SJCRH30 (cell line): Measurements from ENCODE around the gene CRABP1. TPM values are rescaled to one million over a fixed set of nuclear protein-coding genes. Genes with fewer than 3 reads are reported as not detected.

Experiments used
- DNase-seq, 2 experiments: peaks; one replicate each; pipeline ENCODE4 v3.0.0-alpha.2; 2015 to 2020
- H3K27ac ChIP-seq: fragments of 250-450 bp; sonication (Bioruptor Pico); 2 replicates; pipeline ENCODE4 v1.5.1; 2020; ENCODE audit warnings: mild to moderate bottlenecking, moderate library complexity
- H3K27me3 ChIP-seq: fragments of 250-450 bp; sonication (Bioruptor Pico); 2 replicates; pipeline ENCODE4 v1.5.1; 2020; ENCODE audit warnings: mild to moderate bottlenecking, moderate library complexity
- H3K36me3 ChIP-seq: fragments of 250-450 bp; sonication (Bioruptor Pico); 2 replicates; pipeline ENCODE4 v1.5.1; 2020; ENCODE audit warnings: mild to moderate bottlenecking, moderate library complexity
- H3K4me1 ChIP-seq: fragments of 250-450 bp; sonication (Bioruptor Pico); 2 replicates; pipeline ENCODE4 v1.5.1; 2020; ENCODE audit warnings: mild to moderate bottlenecking, moderate library complexity
- H3K4me3 ChIP-seq: fragments of 250-450 bp; sonication (Bioruptor Pico); 2 replicates; pipeline ENCODE4 v1.5.1; 2020; ENCODE audit warnings: mild to moderate bottlenecking, moderate library complexity
- H3K9me3 ChIP-seq: fragments of 250-450 bp; sonication (Bioruptor Pico); replicated peaks from 2 replicates; pipeline ENCODE4 v1.5.1; 2020; ENCODE audit warnings: mild to moderate bottlenecking, moderate library complexity
- total RNA-seq: library from RNA; depleted of rRNA; stranded (reverse); fragments of >200 nt; shearing (Covaris generic); gene quantifications from 2 replicates; pipeline ENCODE4 v1.2.3, GENCODE V29; 2014; rRNA removed

Gene CRABP1
- total RNA-seq, 1 experiment from 2014 or later: not detected

- DNase-seq: no peak
- Histone ChIP-seq H3K4me1 (peaks cover 4% of the 10 kb centered on the region; the same call in 1 of the 2 replicates), H3K27ac (no peak overlapping the region), H3K4me3 (no peak overlapping the region), H3K9me3 (no peaks in the 10 kb centered on the region), H3K36me3 (no peaks in the 10 kb centered on the region), H3K27me3 (peaks cover 12% of the 10 kb centered on the region; the same call in 1 of the 2 replicates)
Observed at GRCh38 chr15:78390826-78391225, 50.7 kb downstream of the CRABP1 start.

DNA sequence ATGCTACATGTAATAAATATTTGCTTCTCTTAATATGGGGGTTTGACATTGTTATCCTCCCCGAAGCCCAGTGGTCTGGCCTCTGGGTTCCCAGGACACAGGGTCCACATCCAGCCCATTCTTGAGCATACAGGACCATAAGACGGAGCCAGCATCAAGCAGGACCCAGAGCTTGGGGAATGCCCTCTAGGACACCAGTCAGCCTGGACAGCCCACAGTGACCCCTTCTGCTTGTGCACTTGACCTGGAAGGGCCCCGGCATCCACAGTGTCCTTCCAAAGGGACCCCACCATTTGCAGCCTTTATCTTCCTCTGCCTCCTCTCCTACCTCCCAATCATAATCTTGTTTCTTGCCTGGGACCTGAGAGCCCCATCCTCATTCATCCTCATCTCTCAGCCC is 51.6 kb downstream of the CRABP1 start:
- no peaks in the 10 kb centered on the region for H3K36me3 ChIP-seq
- H3K27me3 ChIP-seq: peaks cover 11% of the 10 kb centered on the region; the same call in 1 of the 2 replicates
- DNase-seq: no peak
- H3K27ac ChIP-seq: no peak overlapping the region
- no peak overlapping the region for H3K4me3 ChIP-seq
- no peaks in the 10 kb centered on the region for H3K9me3 ChIP-seq
- peaks cover 4% of the 10 kb centered on the region; the same call in 1 of the 2 replicates for H3K4me1 ChIP-seq

GRCh38 chr15:78392430-78392829 is 52.3 kb downstream of the CRABP1 start:
- DNase-seq: no peak
- H3K27me3 ChIP-seq: peaks cover 11% of the 10 kb centered on the region; the same call in 1 of the 2 replicates
- H3K27ac ChIP-seq: no peak overlapping the region

DNA sequence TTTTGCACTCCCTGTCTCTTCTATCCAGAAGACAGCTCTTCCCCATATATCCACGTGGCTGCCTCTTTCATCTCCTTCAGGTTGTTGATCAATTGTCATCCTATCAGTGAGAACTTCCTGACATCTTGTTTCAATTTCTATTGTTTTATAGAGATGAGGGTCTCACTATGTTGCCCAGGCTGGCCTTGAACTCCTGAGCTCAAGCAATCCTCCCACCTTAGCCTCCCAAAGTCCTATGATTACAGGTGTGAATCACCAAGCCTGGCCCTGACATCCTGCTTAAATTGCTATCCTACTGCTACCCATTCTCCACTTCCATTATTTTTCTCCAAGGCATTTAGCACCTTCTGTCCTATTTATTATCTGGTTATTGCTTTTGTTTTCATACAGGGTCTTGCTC is 53.0 kb downstream of the CRABP1 start:
- no peak for DNase-seq
- Histone ChIP-seq H3K36me3 (no peaks in the 10 kb centered on the region), H3K4me1 (peaks cover 4% of the 10 kb centered on the region; the same call in 1 of the 2 replicates), H3K4me3 (no peak overlapping the region), H3K27ac (no peak overlapping the region), H3K9me3 (no peaks in the 10 kb centered on the region), H3K27me3 (peaks cover 7% of the 10 kb centered on the region; the same call in 1 of the 2 replicates)

More at GRCh38 chr15:78392430-78392829, 52.3 kb downstream of the CRABP1 start:
- H3K4me1 ChIP-seq: peaks cover 4% of the 10 kb centered on the region; the same call in 1 of the 2 replicates
- no peaks in the 10 kb centered on the region for H3K36me3 ChIP-seq
- H3K4me3 ChIP-seq: no peak overlapping the region
- H3K9me3 ChIP-seq: no peaks in the 10 kb centered on the region

GRCh38 chr15:78394026-78394425 is 53.9 kb downstream of the CRABP1 start:
- Histone ChIP-seq H3K9me3 (no peaks in the 10 kb centered on the region), H3K27me3 (peaks cover 6% of the 10 kb centered on the region), H3K4me3 (no peak overlapping the region), H3K27ac (no peak overlapping the region), H3K36me3 (no peaks in the 10 kb centered on the region), H3K4me1 (peaks cover 4% of the 10 kb centered on the region; the same call in 1 of the 2 replicates)
- DNase-seq: no peak

DNA sequence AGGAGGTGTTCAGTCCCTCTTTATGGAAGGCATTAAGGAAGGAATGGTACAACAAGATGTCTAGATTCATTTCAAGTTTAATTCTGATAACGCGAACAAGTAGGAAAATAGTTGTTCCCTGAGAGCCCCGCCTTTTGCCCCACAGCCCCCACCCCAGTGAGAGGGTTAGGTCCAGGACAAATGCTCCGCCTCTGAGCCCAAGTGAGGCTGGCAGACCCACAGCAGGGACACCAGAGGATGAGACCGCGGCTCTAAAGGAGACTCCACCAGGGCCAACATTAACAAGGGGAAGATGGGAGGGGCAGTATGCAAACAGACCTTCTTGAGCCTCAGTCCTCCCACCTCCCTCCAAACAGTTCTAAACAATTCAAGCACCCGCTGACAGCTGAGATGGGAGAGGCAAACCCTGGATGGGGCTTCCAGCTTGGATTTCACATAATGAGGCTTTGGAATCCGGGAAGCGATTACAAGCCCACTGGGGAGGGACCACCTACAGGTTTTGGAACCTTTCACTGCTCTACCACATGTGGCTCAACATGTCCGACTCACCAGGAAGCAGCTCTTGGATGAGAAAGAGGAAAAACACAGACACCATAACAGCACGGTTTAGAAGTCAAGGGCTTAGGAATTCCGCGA is 54.9 kb downstream of the CRABP1 start:
- Histone ChIP-seq H3K4me3 (no peak overlapping the region), H3K36me3 (no peaks in the 10 kb centered on the region), H3K4me1 (peaks cover 4% of the 10 kb centered on the region; the same call in 1 of the 2 replicates), H3K9me3 (no peaks in the 10 kb centered on the region), H3K27me3 (peaks cover 14% of the 10 kb centered on the region; the same call in 1 of the 2 replicates), H3K27ac (no peak overlapping the region)
- peak; percentile 34 to 60 for DNase-seq

DNA sequence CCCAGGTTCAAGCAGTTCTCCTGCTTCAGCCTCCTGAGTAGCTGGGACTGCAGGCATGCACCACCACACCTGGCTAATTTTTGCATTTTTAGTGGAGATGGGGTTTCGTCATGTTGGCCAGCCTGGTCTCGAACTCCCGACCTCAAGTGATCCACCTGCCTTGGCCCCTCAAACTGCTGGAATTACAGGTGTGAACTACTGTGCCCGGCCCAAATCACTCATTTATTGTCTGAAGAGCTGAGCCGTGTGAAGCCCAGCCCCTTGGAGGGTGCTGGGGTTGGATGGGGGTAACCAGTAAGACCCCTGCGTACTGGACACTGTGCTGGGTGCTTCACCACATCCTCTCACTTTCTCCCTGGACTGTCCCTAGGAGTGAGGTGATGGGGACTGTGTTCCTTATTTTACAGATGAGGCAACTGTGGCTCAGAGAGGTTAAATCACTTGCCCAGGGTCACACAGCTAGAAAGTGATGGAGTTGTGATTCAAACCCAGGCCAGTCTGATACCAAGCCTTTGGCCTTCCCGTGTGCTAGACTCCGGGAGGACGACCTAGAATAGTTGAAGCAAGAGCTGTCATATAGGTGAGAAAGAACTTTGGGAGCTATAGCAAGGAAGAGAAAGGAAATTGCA is 56.1 kb downstream of the CRABP1 start:
- Histone ChIP-seq H3K27ac (no peak overlapping the region), H3K9me3 (no peaks in the 10 kb centered on the region), H3K27me3 (peaks cover 14% of the 10 kb centered on the region; the same call in 1 of the 2 replicates), H3K4me3 (no peak overlapping the region), H3K4me1 (peaks cover 4% of the 10 kb centered on the region; the same call in 1 of the 2 replicates), H3K36me3 (no peaks in the 10 kb centered on the region)
- DNase-seq: no peak

DNA sequence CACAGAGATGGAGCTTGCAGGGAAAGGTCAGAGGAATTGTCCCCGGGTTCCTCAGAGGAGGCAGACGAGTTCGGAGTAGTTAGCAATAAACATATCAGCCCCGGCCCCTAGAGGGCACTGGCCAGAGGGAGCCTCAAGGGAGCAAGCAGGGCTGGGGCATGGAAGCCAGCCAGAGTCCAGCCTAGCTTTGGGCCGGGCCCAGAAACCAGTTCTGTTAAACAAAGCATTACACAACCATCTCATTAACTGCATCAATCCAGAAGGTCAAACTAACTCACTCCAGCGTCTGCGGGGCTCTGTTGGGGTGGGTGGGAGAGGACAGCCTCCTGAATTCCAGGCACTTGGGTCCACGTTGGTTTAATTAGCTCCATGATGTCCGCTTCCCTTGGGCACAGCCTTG is 56.8 kb downstream of the CRABP1 start:
- Histone ChIP-seq H3K27ac (no peak overlapping the region), H3K9me3 (no peaks in the 10 kb centered on the region), H3K27me3 (peaks cover 14% of the 10 kb centered on the region; the same call in 1 of the 2 replicates), H3K36me3 (no peaks in the 10 kb centered on the region), H3K4me3 (no peak overlapping the region), H3K4me1 (peaks cover 4% of the 10 kb centered on the region; the same call in 1 of the 2 replicates)
- no peak for DNase-seq

DNA sequence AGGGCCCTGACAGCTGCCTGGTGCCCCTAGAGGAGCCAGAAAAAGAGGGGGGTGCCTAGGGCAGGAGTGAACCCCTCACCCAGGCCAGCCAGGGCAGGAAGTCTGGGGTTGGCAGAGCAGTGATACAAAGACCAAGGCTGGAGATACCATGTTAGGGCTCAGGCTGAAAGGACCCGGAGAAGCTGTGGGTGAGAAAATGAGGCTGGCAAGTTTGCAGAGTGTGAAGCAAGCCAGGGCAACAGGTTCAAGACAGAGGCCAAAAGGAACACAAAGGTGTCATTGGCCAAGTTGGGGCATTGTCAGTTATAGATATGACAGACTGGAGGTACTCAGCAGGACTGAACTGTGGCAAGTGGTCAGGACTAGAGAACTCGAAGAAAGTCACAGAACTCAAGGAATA is 57.2 kb downstream of the CRABP1 start:
- Histone ChIP-seq H3K27me3 (peaks cover 14% of the 10 kb centered on the region; the same call in 1 of the 2 replicates), H3K27ac (no peak overlapping the region)
- no peak for DNase-seq

More for the DNA sequence above, 57.2 kb downstream of the CRABP1 start:
- Histone ChIP-seq H3K4me3 (no peak overlapping the region), H3K9me3 (no peaks in the 10 kb centered on the region), H3K4me1 (peaks cover 4% of the 10 kb centered on the region; the same call in 1 of the 2 replicates), H3K36me3 (no peaks in the 10 kb centered on the region)

Other genes with a start within 250 kb of the CRABP1 start
- gene SH2D7, start 247.8 kb upstream of the CRABP1 start, total RNA-seq: 0.08 and 0.36 TPM in 2 replicates
- 0.59 and 2.8 TPM in 2 replicates for gene CIB2, start 208.9 kb upstream of the CRABP1 start, total RNA-seq
- 66.1 and 68.4 TPM in 2 replicates for gene IDH3A, start 191.0 kb upstream of the CRABP1 start, total RNA-seq
- gene ACSBG1, start 105.8 kb upstream of the CRABP1 start, total RNA-seq: 0.08 and 0.63 TPM in 2 replicates
- 0.15 TPM in 1 of 2 replicates, not detected in the other for gene DNAJA4, start 75.8 kb upstream of the CRABP1 start, total RNA-seq
- 60.5 and 69.8 TPM in 2 replicates for gene SKIC8, start 40.7 kb upstream of the CRABP1 start, total RNA-seq
- 37.7 and 44.8 TPM in 2 replicates for gene IREB2, start 97.9 kb downstream of the CRABP1 start, total RNA-seq
- 8.9 and 11.4 TPM in 2 replicates for gene HYKK, start 167.2 kb downstream of the CRABP1 start, total RNA-seq
- 348 and 392 TPM in 2 replicates for gene PSMA4, start 200.1 kb downstream of the CRABP1 start, total RNA-seq
- gene CHRNA5, start 225.2 kb downstream of the CRABP1 start, total RNA-seq: 19.2 and 21.7 TPM in 2 replicates